Iris pigment epithelial cell (primary cell): ENCODE results near the gene RYR1.
"Not testable (repeated sequence)": the region's sequence is repeated elsewhere in the genome, so short reads cannot be mapped to it uniquely, and the experiment has no call there.

Source experiments
- DNase-seq: peaks from one replicate; pipeline ENCODE4 v3.0.0-alpha.2; 2011; ENCODE audit warnings: low read depth

RYR1 gene

DNA sequence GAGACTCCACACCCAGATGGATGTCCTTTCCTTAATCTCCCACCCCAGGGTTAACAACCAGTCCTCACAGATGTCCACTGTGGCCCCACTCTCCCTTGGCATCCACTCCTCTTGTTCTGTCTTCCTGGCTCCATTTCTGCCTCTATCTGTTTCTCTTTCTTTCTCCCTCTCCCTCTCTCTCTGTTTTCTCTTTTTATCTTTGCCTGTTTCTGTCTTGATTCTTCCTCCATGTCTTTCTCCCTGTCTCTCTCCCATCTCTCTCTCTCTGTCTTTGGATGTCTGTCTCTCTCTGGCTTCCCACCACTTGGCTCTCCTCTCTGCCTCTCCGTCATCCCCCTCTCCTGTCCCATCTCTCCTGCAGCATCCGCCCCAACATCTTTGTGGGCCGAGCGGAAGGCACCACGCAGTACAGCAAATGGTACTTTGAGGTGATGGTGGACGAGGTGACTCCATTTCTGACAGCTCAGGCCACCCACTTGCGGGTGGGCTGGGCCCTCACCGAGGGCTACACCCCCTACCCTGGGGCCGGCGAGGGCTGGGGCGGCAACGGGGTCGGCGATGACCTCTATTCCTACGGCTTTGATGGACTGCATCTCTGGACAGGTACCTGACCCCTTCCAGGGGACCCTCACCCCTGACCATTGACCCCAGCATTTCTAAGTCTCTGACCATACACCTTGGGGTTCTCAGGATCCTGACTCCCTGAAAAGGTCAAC, 24.4 kb downstream of the RYR1 start:
- DNase-seq = no peak

DNA sequence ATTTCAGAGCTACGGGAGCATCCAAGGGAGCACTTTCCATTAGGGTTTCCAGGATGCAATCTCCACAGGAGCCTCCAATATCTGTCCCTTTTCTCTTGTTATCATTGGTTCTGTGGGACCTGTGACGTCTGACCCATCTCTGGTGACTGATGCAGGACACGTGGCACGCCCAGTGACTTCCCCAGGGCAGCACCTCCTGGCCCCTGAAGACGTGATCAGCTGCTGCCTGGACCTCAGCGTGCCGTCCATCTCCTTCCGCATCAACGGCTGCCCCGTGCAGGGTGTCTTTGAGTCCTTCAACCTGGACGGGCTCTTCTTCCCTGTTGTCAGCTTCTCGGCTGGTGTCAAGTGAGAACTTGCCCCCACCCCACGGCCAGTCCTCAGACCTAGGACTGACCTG, 25.5 kb downstream of the RYR1 start:
- DNase-seq = no peak

DNA sequence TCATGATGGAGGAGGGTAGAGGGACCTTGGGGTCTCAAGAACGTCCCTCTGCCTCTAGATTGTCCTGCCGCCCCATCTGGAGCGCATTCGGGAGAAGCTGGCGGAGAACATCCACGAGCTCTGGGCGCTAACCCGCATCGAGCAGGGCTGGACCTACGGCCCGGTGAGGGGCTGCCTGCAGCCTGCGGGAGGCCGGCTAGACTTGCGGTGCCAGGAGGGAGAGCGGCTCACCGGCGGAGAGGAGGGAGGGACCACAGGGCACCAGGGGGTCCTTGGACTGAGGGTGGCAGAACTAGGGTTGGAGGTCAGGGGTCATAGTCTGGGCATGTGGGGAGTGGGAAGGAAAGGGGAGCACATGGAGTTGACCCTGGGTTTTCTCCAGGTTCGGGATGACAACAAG, 29.9 kb downstream of the RYR1 start:
- DNase-seq = no peak

DNA sequence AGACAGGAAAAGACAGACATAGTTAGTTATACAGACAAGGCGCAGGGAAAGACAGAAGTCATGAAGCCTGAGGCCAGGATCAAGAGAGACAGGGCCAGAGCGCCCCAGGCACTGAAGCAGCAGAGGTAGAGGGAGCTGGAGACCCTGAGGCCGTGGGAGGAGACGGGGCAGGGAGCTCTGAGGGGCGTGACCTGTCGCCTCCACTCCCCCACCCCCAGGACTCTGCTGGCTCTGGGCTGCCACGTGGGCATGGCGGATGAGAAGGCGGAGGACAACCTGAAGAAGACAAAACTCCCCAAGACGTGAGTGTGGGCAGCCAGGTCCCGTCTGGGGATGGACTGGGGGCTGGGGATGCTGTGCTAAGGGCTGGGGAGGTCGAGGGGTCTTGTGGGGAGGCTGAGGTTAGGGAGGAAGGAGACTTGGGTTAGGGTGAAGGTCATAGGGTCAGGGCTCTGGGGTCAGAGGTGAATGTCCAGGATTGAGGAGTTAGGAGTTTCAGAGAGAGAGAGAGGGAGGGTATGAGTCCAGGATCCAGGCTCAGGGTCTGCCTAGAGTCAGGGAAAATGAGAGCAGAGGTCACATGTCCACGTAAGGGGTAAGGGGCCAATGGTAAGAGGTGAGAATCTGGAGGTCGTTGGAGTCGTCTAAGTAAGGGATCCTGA, 31.1 kb downstream of the RYR1 start:
- DNase-seq = no peak

DNA sequence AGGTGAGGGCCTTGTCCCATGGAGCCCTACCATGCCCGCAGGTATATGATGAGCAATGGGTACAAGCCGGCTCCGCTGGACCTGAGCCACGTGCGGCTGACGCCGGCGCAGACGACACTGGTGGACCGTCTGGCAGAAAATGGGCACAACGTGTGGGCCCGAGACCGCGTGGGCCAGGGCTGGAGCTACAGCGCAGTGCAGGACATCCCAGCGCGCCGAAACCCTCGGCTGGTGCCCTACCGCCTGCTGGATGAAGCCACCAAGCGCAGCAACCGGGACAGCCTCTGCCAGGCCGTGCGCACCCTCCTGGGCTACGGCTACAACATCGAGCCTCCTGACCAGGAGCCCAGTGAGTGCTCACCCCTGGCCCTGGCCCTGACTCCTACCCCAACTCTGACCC, 32.6 kb downstream of the RYR1 start:
- DNase-seq = no peak

DNA sequence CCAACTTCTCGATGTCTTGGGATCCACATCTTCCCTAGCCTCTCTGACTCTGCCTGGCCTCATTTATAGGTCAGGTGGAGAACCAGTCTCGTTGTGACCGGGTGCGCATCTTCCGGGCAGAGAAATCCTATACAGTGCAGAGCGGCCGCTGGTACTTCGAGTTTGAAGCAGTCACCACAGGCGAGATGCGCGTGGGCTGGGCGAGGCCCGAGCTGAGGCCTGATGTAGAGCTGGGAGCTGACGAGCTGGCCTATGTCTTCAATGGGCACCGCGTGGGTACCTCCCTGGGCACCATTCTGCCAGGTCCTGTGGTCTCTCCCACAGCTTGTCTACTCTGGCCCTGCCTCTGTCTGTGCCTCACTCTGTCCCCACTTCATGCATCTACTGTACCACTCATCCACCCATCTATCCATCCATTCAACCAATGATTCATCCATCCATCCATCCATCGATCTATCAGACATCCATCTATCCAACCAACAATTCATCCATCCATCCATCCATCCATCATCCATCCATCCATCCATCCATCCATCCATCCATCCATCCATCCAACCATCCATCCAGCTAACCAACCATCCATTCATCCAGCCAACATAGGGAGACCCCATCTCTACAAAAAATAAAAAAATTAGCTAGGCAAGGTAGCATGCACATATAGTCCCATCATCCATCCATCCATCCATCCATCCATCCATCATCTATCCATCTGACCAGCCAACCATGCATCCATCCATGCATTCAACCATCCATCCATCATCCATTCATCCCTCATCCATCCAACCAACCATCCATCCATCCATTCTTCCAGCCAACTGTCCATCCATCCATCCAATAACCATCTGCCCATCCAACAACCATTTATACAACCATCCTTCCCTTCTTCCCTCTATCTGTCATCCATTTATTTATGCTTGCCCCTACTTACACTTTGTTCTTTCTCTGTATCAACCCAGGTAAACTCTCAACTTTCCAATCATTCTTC, 34.3 kb downstream of the RYR1 start:
- DNase-seq = no peak

DNA sequence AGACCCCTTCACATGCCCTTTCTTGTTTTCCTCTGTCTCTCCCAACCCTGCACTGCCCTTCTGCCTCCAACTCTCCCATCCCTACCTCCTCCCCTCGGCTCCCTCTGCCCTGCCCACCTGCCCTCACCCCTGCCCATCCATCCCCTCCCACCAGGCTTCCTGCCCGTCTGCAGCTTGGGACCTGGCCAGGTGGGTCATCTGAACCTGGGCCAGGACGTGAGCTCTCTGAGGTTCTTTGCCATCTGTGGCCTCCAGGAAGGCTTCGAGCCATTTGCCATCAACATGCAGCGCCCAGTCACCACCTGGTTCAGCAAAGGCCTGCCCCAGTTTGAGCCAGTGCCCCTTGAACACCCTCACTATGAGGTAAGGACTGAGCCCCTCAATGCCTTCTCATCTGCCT, 35.7 kb downstream of the RYR1 start:
- no peak for DNase-seq

DNA sequence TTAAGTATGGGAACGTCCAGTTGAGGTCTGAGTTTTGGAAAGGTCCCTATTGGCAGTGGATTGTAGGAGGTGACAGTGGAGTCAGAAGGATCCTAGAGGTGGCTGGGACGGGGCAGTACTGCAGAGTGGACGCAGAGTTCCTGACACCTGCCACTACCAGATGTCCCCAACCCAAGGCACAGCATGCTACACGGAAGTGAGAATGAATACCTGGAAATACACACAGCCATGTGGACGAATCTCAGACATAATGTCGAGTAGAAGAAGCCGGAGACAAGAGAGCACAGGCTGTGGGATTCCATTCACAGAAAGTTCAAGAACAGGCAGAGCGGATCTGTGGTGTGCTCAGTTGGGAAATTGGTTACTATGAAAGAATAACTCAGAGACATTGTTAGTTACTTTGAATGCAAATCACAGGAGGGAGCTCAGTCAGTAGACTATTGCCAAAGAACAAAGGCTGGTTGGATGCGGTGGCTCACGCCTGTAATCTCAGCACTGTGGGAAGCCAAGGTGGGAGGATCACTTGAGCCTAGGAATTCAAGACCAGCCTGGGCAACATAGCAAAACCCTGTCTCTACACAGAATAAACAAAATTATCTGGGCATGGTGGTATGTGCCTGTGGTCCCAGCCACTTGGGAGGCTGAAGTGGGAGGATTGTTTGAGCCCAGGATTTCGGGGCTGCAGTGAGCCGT, 37.4 kb downstream of the RYR1 start:
- DNase-seq = no peak

DNA sequence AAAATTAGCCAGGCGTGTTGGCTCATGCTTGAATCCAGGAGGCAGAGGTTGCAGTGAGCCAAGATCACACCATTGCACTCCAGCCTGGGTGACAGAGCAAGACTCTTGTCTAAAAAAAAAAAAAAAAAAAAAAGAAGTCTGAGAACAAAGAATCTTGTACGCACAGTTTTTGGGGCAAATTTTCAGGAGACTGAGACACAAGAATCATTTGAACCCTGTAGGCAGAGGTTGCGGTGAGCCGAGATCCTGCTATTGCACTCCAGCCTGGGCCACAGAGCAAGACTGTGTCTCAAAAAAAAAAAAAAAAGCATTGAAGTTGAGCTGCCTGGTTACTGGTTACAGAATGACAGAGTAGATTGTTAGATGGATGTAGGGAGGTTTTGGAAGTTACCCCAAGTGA, 39.2 kb downstream of the RYR1 start:
- DNase-seq = not testable (repeated sequence)

DNA sequence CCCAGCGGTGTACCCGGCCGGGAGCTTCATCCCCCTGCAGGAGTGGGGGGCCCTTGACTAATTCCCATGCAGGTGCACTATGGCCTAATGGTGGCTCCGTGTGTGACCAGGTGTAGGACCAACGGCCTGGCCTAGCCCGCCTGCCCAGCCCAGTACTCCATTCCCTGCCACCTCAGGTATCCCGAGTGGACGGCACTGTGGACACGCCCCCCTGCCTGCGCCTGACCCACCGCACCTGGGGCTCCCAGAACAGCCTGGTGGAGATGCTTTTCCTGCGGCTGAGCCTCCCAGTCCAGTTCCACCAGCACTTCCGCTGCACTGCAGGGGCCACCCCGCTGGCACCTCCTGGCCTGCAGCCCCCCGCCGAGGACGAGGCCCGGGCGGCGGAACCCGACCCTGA, 39.7 kb downstream of the RYR1 start:
- no peak for DNase-seq

DNA sequence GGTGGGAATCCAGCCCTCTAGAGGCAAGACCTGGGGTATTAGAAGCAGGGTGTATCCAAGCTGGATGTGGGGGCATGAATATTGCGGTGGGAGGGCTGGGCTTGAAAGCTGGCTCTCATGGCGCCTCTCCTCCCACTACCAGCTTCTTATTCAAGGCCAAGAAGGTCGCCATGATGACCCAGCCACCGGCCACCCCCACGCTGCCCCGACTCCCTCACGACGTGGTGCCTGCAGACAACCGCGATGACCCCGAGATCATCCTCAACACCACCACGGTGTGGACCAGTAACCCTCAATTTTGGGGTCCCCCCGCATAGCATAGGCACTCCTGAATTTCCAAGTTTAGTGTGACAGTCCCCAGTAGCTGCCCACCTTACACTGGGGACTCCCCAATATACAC, 41.7 kb downstream of the RYR1 start:
- DNase-seq = no peak

DNA sequence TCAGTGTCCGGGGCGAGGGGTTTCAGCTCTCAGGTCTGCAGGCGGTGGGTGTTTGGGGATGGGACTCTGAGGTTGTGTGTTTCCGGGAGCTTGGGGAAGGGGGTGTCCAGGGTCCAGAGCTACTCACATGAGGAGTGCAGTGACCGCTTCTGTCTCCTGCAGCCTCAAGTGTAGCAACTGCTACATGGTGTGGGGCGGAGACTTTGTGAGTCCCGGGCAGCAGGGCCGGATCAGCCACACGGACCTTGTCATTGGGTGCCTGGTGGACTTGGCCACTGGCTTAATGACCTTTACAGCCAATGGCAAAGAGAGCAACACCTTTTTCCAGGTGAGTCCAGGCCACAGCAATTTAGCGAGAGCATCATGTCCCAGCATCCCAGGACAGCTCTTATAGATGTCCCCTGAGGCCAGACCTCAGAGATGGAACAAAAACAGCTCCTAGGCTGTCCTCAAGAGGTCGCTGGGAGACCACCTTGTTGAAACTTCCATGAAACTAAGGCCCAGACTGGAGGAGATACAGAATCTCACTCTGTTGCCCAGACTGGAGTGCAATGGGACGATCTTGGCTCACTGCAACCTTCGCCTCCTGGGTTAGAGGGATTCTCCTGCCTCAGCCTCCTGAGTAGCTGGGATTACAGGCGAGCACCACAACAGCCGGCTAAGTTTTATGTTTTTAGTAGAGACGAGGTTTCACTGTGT, 44.9 kb downstream of the RYR1 start:
- DNase-seq = peak; percentile 3

DNA sequence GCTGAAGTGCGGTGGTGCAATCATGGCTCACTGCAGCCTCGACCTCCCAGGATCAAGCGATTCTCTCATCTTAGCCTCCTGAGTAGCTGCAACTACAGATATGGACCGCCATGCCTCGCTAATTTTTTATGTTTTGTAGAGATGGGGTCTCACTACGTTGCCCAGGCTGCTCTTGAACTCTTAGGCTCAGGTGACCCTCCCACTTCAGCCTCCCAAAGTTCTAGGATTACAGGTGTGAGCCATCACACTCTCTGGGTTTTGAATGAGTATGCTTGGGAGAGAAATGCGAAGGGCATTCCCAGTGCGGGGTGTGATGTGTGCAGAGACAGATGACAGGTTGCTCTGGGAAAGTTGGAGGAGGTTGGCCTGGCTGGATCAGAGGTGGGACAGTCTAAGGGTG, 49.0 kb downstream of the RYR1 start:
- no peak for DNase-seq

DNA sequence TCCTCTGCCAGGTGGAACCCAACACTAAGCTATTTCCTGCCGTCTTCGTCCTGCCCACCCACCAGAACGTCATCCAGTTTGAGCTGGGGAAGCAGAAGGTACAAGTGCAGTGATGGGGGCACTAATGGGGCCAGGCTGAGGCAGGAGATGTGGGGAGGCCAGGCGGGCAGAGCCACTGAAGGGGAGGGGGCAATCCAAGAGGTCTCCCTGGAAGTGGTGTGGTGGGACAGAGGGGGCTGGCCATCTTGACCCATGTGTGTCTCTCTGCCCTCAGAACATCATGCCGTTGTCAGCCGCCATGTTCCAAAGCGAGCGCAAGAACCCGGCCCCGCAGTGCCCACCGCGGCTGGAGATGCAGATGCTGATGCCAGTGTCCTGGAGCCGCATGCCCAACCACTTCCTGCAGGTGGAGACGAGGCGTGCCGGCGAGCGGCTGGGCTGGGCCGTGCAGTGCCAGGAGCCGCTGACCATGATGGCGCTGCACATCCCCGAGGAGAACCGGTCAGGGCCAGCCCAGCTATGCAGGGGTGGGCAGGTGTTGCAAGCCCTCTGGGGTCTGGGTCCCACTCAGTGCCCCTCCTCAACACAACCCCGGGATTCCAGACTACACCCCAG, 49.6 kb downstream of the RYR1 start:
- DNase-seq = no peak

DNA sequence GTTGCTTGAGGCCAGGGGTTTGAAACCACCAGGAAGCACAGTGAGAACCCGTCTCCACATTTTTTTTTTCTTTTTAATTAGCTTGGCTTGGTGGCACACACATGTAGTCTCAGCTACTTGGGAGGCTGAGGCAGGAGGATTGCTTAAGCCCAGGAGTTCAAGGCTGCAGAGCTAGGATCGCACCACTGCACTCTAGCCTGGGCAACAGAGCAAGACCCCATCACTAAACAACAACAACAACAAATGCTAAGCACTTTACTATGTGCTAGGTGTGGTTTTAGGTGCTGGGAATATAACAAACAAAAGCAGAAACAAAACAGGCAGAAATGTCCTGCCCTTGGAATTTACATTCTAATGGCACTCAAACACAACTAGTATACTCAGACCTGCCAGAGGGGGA, 51.3 kb downstream of the RYR1 start:
- DNase-seq = no peak

DNA sequence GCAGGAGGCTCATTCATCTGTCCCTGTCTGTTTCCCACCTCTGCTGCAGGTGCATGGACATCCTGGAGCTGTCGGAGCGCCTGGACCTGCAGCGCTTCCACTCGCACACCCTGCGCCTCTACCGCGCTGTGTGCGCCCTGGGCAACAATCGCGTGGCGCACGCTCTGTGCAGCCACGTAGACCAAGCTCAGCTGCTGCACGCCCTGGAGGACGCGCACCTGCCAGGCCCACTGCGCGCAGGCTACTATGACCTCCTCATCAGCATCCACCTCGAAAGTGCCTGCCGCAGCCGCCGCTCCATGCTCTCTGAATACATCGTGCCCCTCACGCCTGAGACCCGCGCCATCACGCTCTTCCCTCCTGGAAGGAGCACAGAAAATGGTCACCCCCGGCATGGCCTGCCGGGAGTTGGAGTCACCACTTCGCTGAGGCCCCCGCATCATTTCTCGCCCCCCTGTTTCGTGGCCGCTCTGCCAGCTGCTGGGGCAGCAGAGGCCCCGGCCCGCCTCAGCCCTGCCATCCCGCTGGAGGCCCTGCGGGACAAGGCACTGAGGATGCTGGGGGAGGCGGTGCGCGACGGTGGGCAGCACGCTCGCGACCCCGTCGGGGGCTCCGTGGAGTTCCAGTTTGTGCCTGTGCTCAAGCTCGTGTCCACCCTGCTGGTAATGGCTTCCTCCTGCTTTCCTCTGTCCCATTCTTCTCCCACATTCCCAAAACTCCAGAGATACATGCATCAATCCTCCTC, 52.2 kb downstream of the RYR1 start:
- no peak for DNase-seq

DNA sequence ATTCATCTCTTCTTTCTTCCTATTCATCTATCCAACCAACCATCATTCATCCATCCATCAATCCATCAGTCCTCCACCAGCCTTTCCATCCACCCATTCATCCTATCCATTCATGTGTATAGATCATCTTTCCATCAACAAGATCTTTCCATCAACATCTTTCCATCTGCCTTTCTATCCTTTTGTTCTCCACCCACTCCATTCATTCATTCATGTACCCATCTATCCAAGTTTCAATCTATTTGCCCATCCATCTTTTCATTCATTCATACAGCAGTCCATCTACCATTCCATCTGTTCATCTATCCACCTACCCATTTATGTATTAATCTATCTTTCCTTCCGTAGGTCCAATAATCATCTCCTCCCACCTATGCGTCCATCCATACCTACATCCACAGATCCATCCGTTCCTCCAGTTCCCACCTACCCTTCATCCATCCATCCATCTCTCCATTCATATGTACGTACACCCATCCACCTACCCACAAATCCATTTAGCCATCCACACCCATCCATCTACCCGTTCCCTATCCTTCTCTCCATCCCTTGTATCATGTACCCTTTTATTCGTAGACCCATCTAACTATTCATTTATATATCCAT, 53.3 kb downstream of the RYR1 start:
- DNase-seq = no peak

DNA sequence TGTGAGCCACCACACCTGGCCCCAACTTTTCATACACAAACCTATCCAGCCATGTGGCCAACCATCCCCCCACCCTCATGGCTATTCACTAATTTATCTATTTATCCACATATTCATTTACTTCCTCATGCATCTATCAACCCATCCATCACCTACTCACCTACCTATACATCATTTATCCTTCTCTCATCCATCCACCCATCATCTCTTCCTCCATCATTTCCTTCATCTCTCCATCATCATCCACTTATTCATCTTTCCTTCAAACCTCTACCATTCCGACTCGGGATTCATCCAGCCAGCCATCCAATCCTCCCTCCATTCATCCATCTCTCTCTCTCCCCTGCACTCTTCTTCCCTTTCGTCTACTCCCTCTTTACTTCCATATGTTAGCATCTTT, 54.6 kb downstream of the RYR1 start:
- DNase-seq = no peak

DNA sequence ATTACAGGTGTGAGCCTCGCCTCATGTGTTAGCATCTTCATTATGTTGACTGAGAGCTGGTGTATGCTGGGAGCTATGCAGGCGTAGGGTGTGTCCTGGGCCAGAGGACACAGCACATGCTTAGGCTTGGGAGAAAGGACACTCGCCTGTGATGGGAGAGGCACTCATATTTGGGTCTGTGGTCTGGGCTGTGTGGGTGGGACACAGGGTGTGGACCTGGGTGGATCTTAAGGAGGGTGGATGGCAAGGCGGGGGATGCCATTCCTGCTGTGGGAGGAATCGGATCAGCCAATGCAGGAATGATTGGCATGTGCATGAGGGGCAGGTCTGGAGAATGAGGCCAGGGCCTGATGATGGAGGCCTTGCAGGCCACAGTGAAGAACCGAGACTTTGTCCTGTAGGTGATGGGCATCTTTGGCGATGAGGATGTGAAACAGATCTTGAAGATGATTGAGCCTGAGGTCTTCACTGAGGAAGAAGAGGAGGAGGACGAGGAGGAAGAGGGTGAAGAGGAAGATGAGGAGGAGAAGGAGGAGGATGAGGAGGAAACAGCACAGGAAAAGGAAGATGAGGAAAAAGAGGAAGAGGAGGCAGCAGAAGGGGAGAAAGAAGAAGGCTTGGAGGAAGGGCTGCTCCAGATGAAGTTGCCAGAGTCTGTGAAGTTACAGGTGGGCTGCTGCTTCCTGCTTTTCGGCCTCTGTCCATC, 55.4 kb downstream of the RYR1 start:
- DNase-seq = no peak
